GM06990 (cell line): ENCODE results near the gene DNAJC9.

Experiments
- DNase-seq: peaks from one replicate; pipeline ENCODE4 v3.0.0-alpha.2; 2011; ENCODE audit not compliant: insufficient read length; ENCODE audit errors: extremely low read depth
- H3K27me3 ChIP-seq: replicated peaks from 2 replicates; pipeline ENCODE4 v1.6.0; 2011; ENCODE audit warnings: low read length; ENCODE audit not compliant: control insufficient read depth, insufficient read depth
- H3K36me3 ChIP-seq: 2 replicates; pipeline ENCODE4 v1.5.1; 2011; ENCODE audit warnings: low read length; ENCODE audit not compliant: control insufficient read depth, insufficient read depth
- H3K4me3 ChIP-seq: replicated peaks from 2 replicates; pipeline ENCODE4 v1.5.1; 2011; ENCODE audit warnings: low read depth, mild to moderate bottlenecking, control low read depth, low read length
- CTCF ChIP-seq: IDR thresholded peaks from 2 replicates; pipeline ENCODE4 v1.5.1; 2011; ENCODE audit warnings: low read length, control low read depth, mild to moderate bottlenecking, inconsistent platforms; ENCODE audit not compliant: insufficient read depth, poor library complexity, severe bottlenecking

DNAJC9 gene

GRCh38 chr10:73220989-73221388, 26.1 kb downstream of the DNAJC9 start:
- DNase-seq, result no peak
- Histone ChIP-seq H3K4me3 (no peak overlapping the region), H3K36me3 (peaks cover 2% of the 10 kb centered on the region), H3K27me3 (no peaks in the 10 kb centered on the region)
- TF ChIP-seq CTCF, result no peak

GRCh38 chr10:73219384-73219783, 27.7 kb downstream of the DNAJC9 start:
- Histone ChIP-seq H3K27me3 (no peaks in the 10 kb centered on the region), H3K4me3 (no peak overlapping the region), H3K36me3 (peaks cover 2% of the 10 kb centered on the region)
- no peak for TF ChIP-seq CTCF
- no peak for DNase-seq

GRCh38 chr10:73218431-73219191, 28.4 kb downstream of the DNAJC9 start:
- no peak for DNase-seq
- H3K27me3 ChIP-seq, result no peaks in the 10 kb centered on the region

GRCh38 chr10:73217628-73218027, 29.4 kb downstream of the DNAJC9 start:
- Histone ChIP-seq H3K36me3 (peaks cover 2% of the 10 kb centered on the region), H3K27me3 (no peaks in the 10 kb centered on the region), H3K4me3 (no peak overlapping the region)
- DNase-seq, result no peak
- TF ChIP-seq CTCF, result no peak

More at GRCh38 chr10:73218431-73219191, 28.4 kb downstream of the DNAJC9 start:
- Histone ChIP-seq H3K4me3 (no peak overlapping the region), H3K36me3 (peaks cover 2% of the 10 kb centered on the region)
- TF ChIP-seq CTCF, result peak; percentile 54

- no peaks in the 10 kb centered on the region for H3K27me3 ChIP-seq
- DNase-seq, result no peak
- peaks cover 2% of the 10 kb centered on the region for H3K36me3 ChIP-seq
- TF ChIP-seq CTCF, result no peak
- no peak overlapping the region for H3K4me3 ChIP-seq
Observed at GRCh38 chr10:73215749-73216148, 31.3 kb downstream of the DNAJC9 start.
